ENCODE results near the gene SLC24A1. TPM values are rescaled to one million over a fixed set of nuclear protein-coding genes. Genes with fewer than 3 reads are reported as not detected.

SLC24A1 gene
- total and polyA plus RNA-seq, 10 of the 15 experiments (the other 5 are each of a cell fraction or from before 2014, with no cell fraction given), result 1.4 to 5.8 (median 3.3) TPM

- peak; percentile 25 for TF ChIP-seq RAD21 (IDR thresholded peaks at IDR 0.05; ENCODE audit: insufficient read depth, low read depth, low read length)
- TF ChIP-seq DPF2 (IDR thresholded peaks at IDR 0.05), result no peak
- TF ChIP-seq PRDM15 (CRISPR knock-in tag; IDR thresholded peaks at IDR 0.05), result no peak
These were observed 905 bp upstream of the SLC24A1 start (continued) for GRCh38 chr15:65620833-65621232.

- no peak overlapping the region for H3K4me2 ChIP-seq (ENCODE audit: control insufficient read depth, insufficient read depth)
- no peaks in the 10 kb centered on the region for H3K79me2 ChIP-seq (ENCODE audit: control insufficient read depth, insufficient read depth, low read length)
- TF ChIP-seq JUNB (IDR thresholded peaks at IDR 0.05) (no peak), CEBPB (IDR thresholded peaks at IDR 0.05; ENCODE audit: borderline replicate concordance in 1 of 2, low read depth in 2 of 2, low read length in 2 of 2) (no peak), ZSCAN29 (IDR thresholded peaks at IDR 0.05) (no peak), JUND (IDR thresholded peaks at IDR 0.05; ENCODE audit: low read depth, low read length) (no peak), ZNF24 (IDR thresholded peaks at IDR 0.05) (no peak), CBX5 (IDR thresholded peaks at IDR 0.05; ENCODE audit: low read depth) (no peak), ATF7 (IDR thresholded peaks at IDR 0.05; ENCODE audit: low read depth) (no peak)
- BruUV-seq (replicated peaks), result no TSS peak
- no peaks in the 10 kb centered on the region for H4K20me1 ChIP-seq (ENCODE audit: control insufficient read depth, insufficient read depth)
- SMC1A ChIA-PET (ENCODE audit: uncharacterized antibody, unreplicated experiment), result interaction anchor here (0.8 kb wide), 1 partner anchor 11 kb away, joined by 3 read pairs; no protein-coding TSS in a partner anchor
- no peak overlapping the region for H2AFZ ChIP-seq (ENCODE audit: control insufficient read depth, low read depth, low read length)
- RAD21 ChIA-PET (ENCODE audit: unreplicated experiment), result no interaction called here
- no peak for FAIRE-seq
- POLR2A ChIA-PET, result interaction anchor here (0.5 kb wide), 1 partner anchor 13 kb away, joined by 5 read pairs; no protein-coding TSS in a partner anchor
- intact Hi-C loops (cut with micrococcal nuclease; ENCODE audit: unreplicated experiment) (no loop called here), in situ Hi-C loops (cut with MboI) (no loop called here)
- CTCF ChIA-PET, result interaction anchor here (0.6 kb wide), 2 partner anchors 29 to 292 kb away, joined by 3 read pairs; no protein-coding TSS in a partner anchor
- ATAC-seq, result no peak
- no peak overlapping the region for H3K27ac ChIP-seq (ENCODE audit: control insufficient read depth, insufficient read depth)
- H3K4me1 ChIP-seq (ENCODE audit: control insufficient read depth, insufficient read depth, low read length), result no peaks in the 10 kb centered on the region
- H3K36me3 ChIP-seq (ENCODE audit: control insufficient read depth in 2 of 2, insufficient read depth in 2 of 2, low read length in 1 of 2), result no peaks in the 10 kb centered on the region
- H3K9me3 ChIP-seq (replicated peaks; ENCODE audit: control insufficient read depth, insufficient read depth, low read length), result no peaks in the 10 kb centered on the region
- no peak overlapping the region for H3K9ac ChIP-seq (ENCODE audit: control insufficient read depth, insufficient read depth, low read length)
- no peak for DNase-seq (ENCODE audit: low read depth, low spot score)
- H3K4me3 ChIP-seq, result no peak overlapping the region
- H3K27me3 ChIP-seq (replicated peaks in 1 of 2; ENCODE audit: control insufficient read depth in 2 of 2, insufficient read depth in 2 of 2, low read length in 1 of 2), result no peaks in the 10 kb centered on the region
These were observed 1.4 kb downstream of the SLC24A1 start for GRCh38 chr15:65623103-65623502.
